HCT116 (cell line): ENCODE data around the gene FGGY. TPM values are rescaled to one million over a fixed set of nuclear protein-coding genes. Genes with fewer than 3 reads are reported as not detected.
A peak's percentile ranks its signal among the peaks of the same experiment; 100 is the strongest.

Source experiments
- ATAC-seq: fragments of 200-7000 bp; cut with Tn5 transposase; 2 replicates; pipeline ENCODE4 v1.9.1; 2020; ENCODE audit warnings: mild to moderate bottlenecking, moderate library complexity
- BruUV-seq: library from RNA; stranded (reverse); fragments of 400-500 nt; replicated peaks from 2 replicates; lab custom pipeline; 2021; lab: Mats Ljungman, UMichigan
- CTCF ChIA-PET: fragments of 300-600 bp; sonication (Branson Sonifier 250); formaldehyde crosslinking; loops from one replicate; lab custom pipeline; 2021; ENCODE audit warnings: antibody characterized with exemption; lab: Charles Lee
- POLR2A ChIA-PET: fragments of 300-600, 350-600 bp; sonication (Branson Sonifier 250); formaldehyde crosslinking; loops from one replicate; lab custom pipeline; 2021; ENCODE audit warnings: antibody characterized with exemption; lab: Charles Lee
- RAD21 ChIA-PET, 2 experiments: fragments of 300-600 bp; sonication (Branson Sonifier 250); formaldehyde crosslinking; loops; one replicate each; lab custom pipeline; 2023; ENCODE audit warnings: low total read pairs in 2 of 2; ENCODE audit not compliant: uncharacterized antibody in 2 of 2, unreplicated experiment in 2 of 2, low non-redundant PET in 1 of 2; lab: Charles Lee
- DNase-seq: peaks from one replicate; pipeline ENCODE4 v3.0.0-alpha.2; 2010; ENCODE audit warnings: low read depth, low spot score
- H2AFZ ChIP-seq: fragments of 200-600 bp; shearing (Covaris generic), sonication (generic); 2 replicates; pipeline ENCODE4 v1.6.1; 2017; ENCODE audit warnings: low read depth, mixed run types, mixed read lengths, antibody characterized with exemption, low read length; ENCODE audit not compliant: poor library complexity, severe bottlenecking
- H3K27ac ChIP-seq: 2 replicates; pipeline ENCODE4 v1.5.1; 2012; ENCODE audit warnings: low read depth, low read length
- H3K27me3 ChIP-seq: fragments of 200-600 bp; sonication (generic); 2 replicates; pipeline ENCODE4 v1.6.1; 2016; ENCODE audit warnings: mixed run types, low read length, mixed read lengths; ENCODE audit not compliant: insufficient read depth
- H3K36me3 ChIP-seq, 2 experiments: fragments of 200-500 bp in 1 of 2; fragments of 200-600 bp in 1 of 2; sonication (Bioruptor generic) in 1 of 2; sonication (generic) in 1 of 2; 2 replicates each; pipeline versions ENCODE4 v1.5.1 to v1.6.1; 2014 to 2016; ENCODE audit warnings: low read length in 2 of 2, inconsistent platforms in 1 of 2, mixed read lengths in 1 of 2, mixed run types in 1 of 2; ENCODE audit not compliant: insufficient read depth in 2 of 2, control insufficient read depth in 1 of 2
- H3K4me1 ChIP-seq, 2 experiments: fragments of 200-600 bp in 1 of 2; sonication (generic) in 1 of 2; 2 replicates each; pipeline versions ENCODE4 v1.5.1 to v1.6.1; 2012 to 2017; ENCODE audit warnings: low read length in 2 of 2, inconsistent platforms in 1 of 2, mild to moderate bottlenecking in 1 of 2, mixed read lengths in 1 of 2, mixed run types in 1 of 2, moderate library complexity in 1 of 2; ENCODE audit not compliant: insufficient read depth in 2 of 2, control insufficient read depth in 1 of 2
- H3K4me2 ChIP-seq: fragments of 200-600 bp; sonication (generic); 2 replicates; pipeline ENCODE4 v1.6.1; 2017; ENCODE audit warnings: mixed run types, low read length, mixed read lengths
- H3K4me3 ChIP-seq, 2 experiments: fragments of 200-600 bp in 1 of 2; sonication (generic) in 1 of 2; replicated peaks in 1 of 2; 2 replicates each; pipeline ENCODE4 v1.5.1; 2011 to 2016; ENCODE audit warnings: low read length in 2 of 2, control low read depth in 1 of 2, low read depth in 1 of 2, mild to moderate bottlenecking in 1 of 2, mixed read lengths in 1 of 2, mixed run types in 1 of 2
- H3K79me2 ChIP-seq: fragments of 200-600 bp; sonication (generic); 2 replicates; pipeline ENCODE4 v1.6.1; 2017; ENCODE audit warnings: mild to moderate bottlenecking, mixed run types, low read length, moderate library complexity, mixed read lengths; ENCODE audit not compliant: insufficient read depth
- H3K9ac ChIP-seq: fragments of 200-600 bp; sonication (generic); 2 replicates; pipeline ENCODE4 v1.6.1; 2016; ENCODE audit warnings: low read length, mixed read lengths
- H3K9me2 ChIP-seq: fragments of 200-600 bp; sonication (generic), shearing (Covaris generic); 2 replicates; pipeline ENCODE4 v1.6.1; 2017; ENCODE audit warnings: mixed run types, mild to moderate bottlenecking, moderate library complexity; ENCODE audit not compliant: insufficient read depth
- H3K9me3 ChIP-seq, 2 experiments: fragments of 200-500 bp in 1 of 2; fragments of 200-600 bp in 1 of 2; sonication (Bioruptor generic) in 1 of 2; sonication (generic) in 1 of 2; 2 replicates each; pipeline ENCODE4 v1.6.1; 2014 to 2017; ENCODE audit warnings: low read length in 2 of 2, mixed read lengths in 2 of 2, inconsistent platforms in 1 of 2, low read depth in 1 of 2, mild to moderate bottlenecking in 1 of 2, mixed run types in 1 of 2, moderate library complexity in 1 of 2; ENCODE audit not compliant: control insufficient read depth in 1 of 2, insufficient read depth in 1 of 2
- H4K20me1 ChIP-seq: fragments of 200-600 bp; sonication (generic), shearing (Covaris generic); 2 replicates; pipeline ENCODE4 v1.6.1; 2017; ENCODE audit warnings: mixed run types, mild to moderate bottlenecking, moderate library complexity; ENCODE audit not compliant: insufficient read depth
- CEBPB ChIP-seq: IDR thresholded peaks from 2 replicates; pipeline ENCODE4 v1.6.1; 2012; ENCODE audit warnings: low read depth
- EGR1 ChIP-seq: IDR thresholded peaks from 2 replicates; pipeline ENCODE4 v1.6.1; 2012; ENCODE audit warnings: low read depth
- SP1 ChIP-seq: IDR thresholded peaks from 2 replicates; pipeline ENCODE4 v1.6.1; 2012; ENCODE audit warnings: low read depth
- YY1 ChIP-seq: IDR thresholded peaks from 2 replicates; pipeline ENCODE4 v1.6.1; 2011; ENCODE audit warnings: low read length, low read depth, moderate library complexity, mild to moderate bottlenecking; ENCODE audit not compliant: insufficient replicate concordance; ENCODE audit errors: extremely low read depth
- intact Hi-C: fragments of 100-400 bp; cut with micrococcal nuclease; formaldehyde crosslinking; loops from 2 replicates; pipeline ENCODE4 v1.10.0; 2022
- total RNA-seq: library from RNA; stranded (reverse); gene quantifications from one replicate; pipeline ENCODE4 v1.2.1, GENCODE V29; 2021; ENCODE audit not compliant: unreplicated experiment

FGGY gene
- total RNA-seq, 1 experiment from 2014 or later, result 10.6 TPM

- H2AFZ ChIP-seq, result no peak overlapping the region
- no peaks in the 10 kb centered on the region for H3K9me3 ChIP-seq
- TF ChIP-seq YY1 (no peak), CEBPB (0 out of 2 replicates have a peak, but pooled peaks have one; percentile 9), EGR1 (peak; percentile 59)
- peaks cover 11 to 36% of the 10 kb centered on the region in 2 experiments; a peak in 3 of 4 replicates for H3K4me1 ChIP-seq
- CTCF ChIA-PET, result no interaction called here
- H3K9me2 ChIP-seq, result no peaks in the 10 kb centered on the region
- DNase-seq, result no peak
- no peaks in the 10 kb centered on the region for H3K79me2 ChIP-seq
- no TSS peak for BruUV-seq
- RAD21 ChIA-PET, result no interaction called here
- no peak overlapping the region for H3K27ac ChIP-seq
- H3K4me3 ChIP-seq, result no peak overlapping the region
- no peaks in the 10 kb centered on the region for H3K27me3 ChIP-seq
- no peak overlapping the region for H3K9ac ChIP-seq
- no peaks in the 10 kb centered on the region for H3K36me3 ChIP-seq
- POLR2A ChIA-PET, result no interaction called here
- ATAC-seq, result peak; percentile 22; the same call in 1 of the 2 replicates
- intact Hi-C loops, result no loop called here
- no peaks in the 10 kb centered on the region for H4K20me1 ChIP-seq
- H3K4me2 ChIP-seq, result peak overlapping the region; percentile 41
Observed at GRCh38 chr1:59502009-59502691, 205.3 kb downstream of the FGGY start.

GRCh38 chr1:59504276-59504675, 207.4 kb downstream of the FGGY start:
- Histone ChIP-seq H3K27me3 (no peaks in the 10 kb centered on the region), H3K4me2 (no peak overlapping the region), H3K9ac (no peak overlapping the region), H3K27ac (no peak overlapping the region), H2AFZ (no peak overlapping the region), H3K9me2 (no peaks in the 10 kb centered on the region)
- intact Hi-C loops, result no loop called here
- no peak for ATAC-seq
- TF ChIP-seq CEBPB, result no peak
- TF ChIP-seq SP1, result no peak
- TF ChIP-seq, all 23 proteins: peak for 0
- BruUV-seq, result no TSS peak
- H3K36me3 ChIP-seq, result no peaks in the 10 kb centered on the region
- H3K9me3 ChIP-seq, result no peaks in the 10 kb centered on the region
- no peaks in the 10 kb centered on the region for H4K20me1 ChIP-seq
- ChIA-PET POLR2A (no interaction called here), CTCF (no interaction called here), RAD21 (no interaction called here)
- peaks cover 9 to 28% of the 10 kb centered on the region in 2 experiments; a peak in 3 of 4 replicates for H3K4me1 ChIP-seq
- no peak overlapping the region for H3K4me3 ChIP-seq
- no peaks in the 10 kb centered on the region for H3K79me2 ChIP-seq
- DNase-seq, result no peak
